ENCODE data around the gene PTPRD.

- TF ChIP-seq CTCF (IDR thresholded peaks at IDR 0.05) (no peak), POLR2A (IDR thresholded peaks at IDR 0.05) (no peak)
Measured at GRCh38 chr9:8684978-8685708, 1927.7 kb downstream of the PTPRD start.

Measured in thyroid gland (tissue), 4 donors.